Skeletal muscle tissue (tissue), 4 donors: ENCODE results near the gene ZBTB7C. TPM values are rescaled to one million over a fixed set of nuclear protein-coding genes. Genes with fewer than 3 reads are reported as not detected.

Experiments
- H3K27ac ChIP-seq: one replicate; pipeline ENCODE4 v1.7.0; 2013; ENCODE audit warnings: mild to moderate bottlenecking, low read depth, low read length, inconsistent platforms
- H3K27me3 ChIP-seq, 3 donors: one replicate each; pipeline ENCODE4 v1.7.0; 2013; ENCODE audit warnings: low read length in 3 of 3; ENCODE audit not compliant: control insufficient read depth in 3 of 3, insufficient read depth in 3 of 3
- H3K36me3 ChIP-seq, 3 donors: one replicate each; pipeline ENCODE4 v1.7.0; 2013; ENCODE audit warnings: low read length in 3 of 3; ENCODE audit not compliant: control insufficient read depth in 3 of 3, insufficient read depth in 3 of 3
- H3K4me1 ChIP-seq, 3 donors: one replicate each; pipeline ENCODE4 v1.7.0; 2013; ENCODE audit warnings: low read length in 3 of 3, mild to moderate bottlenecking in 3 of 3; ENCODE audit not compliant: control insufficient read depth in 3 of 3, insufficient read depth in 3 of 3
- H3K4me3 ChIP-seq, 3 donors: one replicate each; pipeline ENCODE4 v1.7.0; 2013; ENCODE audit warnings: low read length in 3 of 3
- H3K9ac ChIP-seq, 3 donors: one replicate each; pipeline ENCODE4 v1.7.0; 2013; ENCODE audit warnings: low read length in 3 of 3, mild to moderate bottlenecking in 3 of 3, moderate library complexity in 2 of 3, low read depth in 1 of 3
- H3K9me3 ChIP-seq, 3 donors: one replicate each; pipeline ENCODE4 v1.7.0; 2013; ENCODE audit warnings: low read length in 3 of 3; ENCODE audit not compliant: control insufficient read depth in 3 of 3
- total RNA-seq: library from RNA; depleted of rRNA; stranded (reverse); fragments of >200 nt; gene quantifications from one replicate; pipeline ENCODE4 v1.2.3, GENCODE V29; 2014
- donor health status: Osteomylitis.

ZBTB7C gene
- total RNA-seq, 1 donor from 2014 or later, result 2.6 TPM

DNA sequence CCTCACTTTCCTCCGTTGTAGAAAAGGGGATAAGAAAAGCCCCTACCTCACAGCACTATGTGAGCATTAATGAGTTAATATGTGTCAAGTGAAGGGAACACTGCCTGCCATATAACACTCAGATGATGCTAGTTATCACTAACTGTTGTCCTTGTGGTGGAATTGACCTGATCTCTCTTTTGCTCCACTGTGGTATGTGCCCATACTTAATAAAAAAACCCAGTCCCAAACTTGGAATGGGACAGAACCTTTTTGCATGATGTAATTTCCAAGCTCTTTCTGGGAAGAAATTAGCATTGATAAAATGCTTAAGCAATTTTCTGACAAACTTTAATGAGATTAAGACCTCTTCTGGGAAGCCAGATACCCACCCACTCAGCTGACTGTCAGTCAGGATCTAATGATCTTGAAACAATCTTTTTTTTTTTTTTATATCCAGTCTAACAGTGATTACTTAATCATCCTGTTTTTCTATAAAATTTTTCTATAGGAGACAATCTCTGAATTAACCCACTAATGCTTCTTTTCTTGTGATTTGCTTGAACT lies 158.7 kb downstream of the ZBTB7C start:
- H3K4me1 ChIP-seq, result peaks cover 0 to 2% (median 0%) of the 10 kb centered on the region in 3 donors
- no peak overlapping the region for H3K27ac ChIP-seq
- no peaks in the 10 kb centered on the region for H3K9me3 ChIP-seq
- H3K4me3 ChIP-seq, result no peak overlapping the region
- H3K9ac ChIP-seq, result no peak overlapping the region
- no peaks in the 10 kb centered on the region for H3K27me3 ChIP-seq
- H3K36me3 ChIP-seq, result no peaks in the 10 kb centered on the region

DNA sequence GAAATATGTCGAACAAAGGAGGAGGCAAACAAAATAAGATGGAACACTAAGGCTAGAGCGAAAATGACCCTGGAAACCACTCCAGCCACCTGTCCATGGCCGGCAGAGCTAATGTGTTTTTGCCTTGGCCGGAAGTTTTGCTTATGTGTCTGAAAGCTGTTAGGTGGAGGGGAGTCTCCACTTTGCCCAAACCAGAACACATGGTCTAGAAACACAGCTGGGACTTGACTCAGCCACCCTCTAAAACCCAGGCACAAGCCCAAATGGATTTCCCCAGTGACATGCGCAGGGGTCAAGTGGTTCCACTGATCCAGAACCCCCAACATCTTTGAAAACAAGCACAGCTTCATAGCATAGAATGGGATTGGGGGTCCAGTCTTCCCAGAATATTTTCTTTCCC lies 159.3 kb downstream of the ZBTB7C start:
- H3K9me3 ChIP-seq, result no peaks in the 10 kb centered on the region
- no peaks in the 10 kb centered on the region for H3K36me3 ChIP-seq
- no peaks in the 10 kb centered on the region for H3K27me3 ChIP-seq
- H3K4me1 ChIP-seq, result peaks cover 0 to 2% (median 0%) of the 10 kb centered on the region in 3 donors
- H3K4me3 ChIP-seq, result no peak overlapping the region
- H3K27ac ChIP-seq, result no peak overlapping the region
- no peak overlapping the region for H3K9ac ChIP-seq

DNA sequence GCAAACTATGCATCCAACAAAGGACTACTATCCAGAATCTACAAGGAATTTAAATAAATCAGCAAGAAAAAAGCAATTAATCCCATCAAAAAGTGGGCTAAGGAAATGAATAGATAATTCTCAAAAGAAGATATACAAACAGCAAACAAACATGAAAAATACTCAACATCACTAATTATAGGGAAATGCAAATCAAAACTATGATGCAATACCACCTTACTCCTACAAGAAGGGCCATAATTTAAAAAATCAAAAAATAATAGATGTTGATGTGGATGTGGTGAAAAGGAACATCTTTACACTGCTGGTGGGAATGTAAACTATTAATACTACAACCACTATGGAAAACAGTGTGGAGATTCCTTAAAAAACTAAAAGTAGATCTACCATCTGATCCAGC lies 164.7 kb downstream of the ZBTB7C start:
- Histone ChIP-seq H3K36me3 (no peaks in the 10 kb centered on the region), H3K27ac (no peak overlapping the region)

DNA sequence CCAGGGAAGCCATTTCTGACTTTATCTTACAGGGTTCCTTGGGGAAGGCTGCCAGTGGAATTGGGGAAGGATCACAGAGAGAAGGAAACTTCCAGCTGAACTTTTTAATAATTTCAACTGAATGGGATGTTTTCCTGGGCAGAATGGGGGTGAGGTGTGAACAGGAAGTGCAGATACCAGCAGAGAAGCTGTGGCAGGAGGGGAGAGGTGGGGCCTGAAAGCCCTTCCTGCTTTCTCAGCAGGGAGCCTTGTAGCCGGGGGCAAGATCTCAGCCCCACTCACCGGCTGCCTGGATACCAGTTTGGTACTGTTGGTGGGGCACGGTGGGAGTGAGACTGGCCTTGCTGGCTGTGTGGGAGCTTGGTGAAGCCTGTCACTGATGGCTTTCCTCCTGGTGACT lies 170.5 kb downstream of the ZBTB7C start:
- H3K9ac ChIP-seq, result no peak overlapping the region
- no peaks in the 10 kb centered on the region for H3K27me3 ChIP-seq
- no peaks in the 10 kb centered on the region for H3K36me3 ChIP-seq
- no peaks in the 10 kb centered on the region for H3K4me1 ChIP-seq
- H3K9me3 ChIP-seq, result peaks cover 0 to 2% (median 0%) of the 10 kb centered on the region in 3 donors
- H3K4me3 ChIP-seq, result no peak overlapping the region
- no peak overlapping the region for H3K27ac ChIP-seq

More for the DNA sequence above, 164.7 kb downstream of the ZBTB7C start:
- H3K27me3 ChIP-seq, result no peaks in the 10 kb centered on the region
- no peak overlapping the region for H3K9ac ChIP-seq
- H3K4me1 ChIP-seq, result no peaks in the 10 kb centered on the region
- H3K9me3 ChIP-seq, result peaks cover 0 to 2% (median 0%) of the 10 kb centered on the region in 3 donors
- no peak overlapping the region for H3K4me3 ChIP-seq

DNA sequence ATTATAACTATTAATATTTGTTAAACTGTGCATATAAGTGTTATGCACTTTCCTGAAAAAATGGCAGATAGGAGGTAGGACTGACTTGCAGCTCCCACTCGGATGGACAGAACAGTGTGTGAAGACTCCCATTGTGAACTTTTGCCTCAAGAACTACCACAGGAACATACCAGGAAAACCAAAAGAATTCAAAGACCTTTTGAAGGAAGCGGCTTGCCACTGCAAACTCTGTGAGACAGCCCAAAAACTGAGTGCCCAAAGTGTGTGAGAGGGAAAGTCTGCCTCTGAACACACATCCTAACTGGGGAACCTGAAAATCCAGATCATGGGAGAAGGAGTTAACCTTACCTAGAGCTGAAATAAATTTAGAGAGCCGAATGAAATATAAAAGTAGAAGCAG lies 171.0 kb downstream of the ZBTB7C start:
- no peaks in the 10 kb centered on the region for H3K36me3 ChIP-seq
- peaks cover 0 to 2% (median 0%) of the 10 kb centered on the region in 3 donors for H3K9me3 ChIP-seq
- no peak overlapping the region for H3K27ac ChIP-seq
- H3K9ac ChIP-seq, result no peak overlapping the region
- no peaks in the 10 kb centered on the region for H3K27me3 ChIP-seq
- no peaks in the 10 kb centered on the region for H3K4me1 ChIP-seq
- no peak overlapping the region for H3K4me3 ChIP-seq

DNA sequence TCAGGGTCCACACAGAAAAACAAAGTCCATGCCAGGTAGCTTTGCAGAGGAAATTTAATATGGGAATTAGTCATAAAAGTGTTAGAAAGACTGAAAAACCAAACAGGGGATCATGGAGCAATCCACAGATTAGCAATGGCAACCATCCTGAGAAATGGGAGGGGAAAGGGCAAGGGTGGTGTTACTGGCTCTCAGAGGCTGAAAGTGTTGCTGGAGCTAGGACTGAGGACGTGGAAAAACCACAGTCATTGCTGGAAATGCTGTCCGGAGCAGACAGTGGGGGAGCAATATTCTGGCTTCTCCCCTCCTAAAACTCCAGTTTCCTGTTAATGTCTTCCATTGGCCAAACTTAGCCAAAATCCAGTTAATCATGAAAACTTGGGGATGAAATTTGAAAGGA lies 172.4 kb downstream of the ZBTB7C start:
- no peak overlapping the region for H3K4me3 ChIP-seq
- H3K27ac ChIP-seq, result no peak overlapping the region
- peaks cover 0 to 2% (median 0%) of the 10 kb centered on the region in 3 donors for H3K9me3 ChIP-seq
- no peaks in the 10 kb centered on the region for H3K4me1 ChIP-seq
- no peaks in the 10 kb centered on the region for H3K36me3 ChIP-seq
- H3K27me3 ChIP-seq, result no peaks in the 10 kb centered on the region
- H3K9ac ChIP-seq, result no peak overlapping the region

DNA sequence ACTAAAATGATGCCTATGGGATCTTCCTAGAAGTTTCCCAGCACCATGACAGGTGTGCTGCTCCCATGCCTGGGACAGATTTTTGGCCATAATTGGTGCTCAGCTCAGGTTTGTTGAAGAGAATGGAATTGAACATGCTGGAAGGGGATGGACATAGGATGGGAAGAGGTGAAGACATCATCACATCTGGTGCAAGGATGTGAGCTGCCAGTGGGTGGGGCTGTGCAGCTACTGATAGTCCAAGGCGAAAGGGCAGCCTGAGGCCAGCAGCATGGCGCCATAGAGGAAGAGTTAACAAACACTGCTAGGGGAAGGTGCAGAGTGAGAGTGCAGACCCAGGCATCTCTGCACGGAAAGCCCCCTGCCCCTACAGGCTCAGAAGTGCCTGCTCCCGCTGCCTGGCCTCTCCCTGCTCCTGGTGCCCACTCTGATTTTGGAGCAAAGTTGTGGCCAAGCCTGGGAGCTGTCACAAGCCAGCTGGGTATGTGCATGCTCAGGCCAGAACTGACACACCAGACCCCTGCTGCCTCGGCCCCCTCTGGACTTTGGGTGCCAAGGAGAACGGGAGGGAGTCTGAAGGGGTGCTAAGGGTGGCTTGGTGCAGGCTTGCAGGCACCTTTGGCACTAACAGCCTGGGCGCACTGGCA lies 178.6 kb downstream of the ZBTB7C start:
- Histone ChIP-seq H3K27me3 (peaks cover 0 to 4% (median 0%) of the 10 kb centered on the region in 3 donors), H3K9me3 (no peaks in the 10 kb centered on the region), H3K36me3 (no peaks in the 10 kb centered on the region), H3K9ac (no peak overlapping the region), H3K4me1 (peaks cover 7 to 22% (median 13%) of the 10 kb centered on the region in 3 donors), H3K27ac (no peak overlapping the region), H3K4me3 (no peak overlapping the region)

DNA sequence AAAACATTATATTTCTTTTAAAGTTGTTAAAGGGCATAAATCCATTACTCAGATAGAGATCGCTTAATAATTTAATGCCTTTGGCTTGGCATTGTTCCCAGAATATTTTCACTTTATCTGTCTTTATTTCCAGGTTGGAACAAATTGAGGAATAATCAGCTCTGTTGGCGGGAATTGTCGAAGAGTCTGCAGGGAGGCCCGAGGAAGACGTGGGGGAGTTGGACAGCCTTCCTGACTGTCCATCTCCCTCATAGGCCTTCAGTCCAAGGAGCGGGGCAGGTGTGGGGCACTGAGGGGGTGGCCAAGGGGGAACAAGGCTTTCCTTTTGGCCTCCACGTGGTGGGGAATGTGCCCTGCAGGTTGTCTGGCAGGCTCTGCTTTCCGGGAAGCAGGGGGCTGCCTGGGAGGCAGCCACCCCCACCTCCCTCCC lies 179.6 kb downstream of the ZBTB7C start:
- Histone ChIP-seq H3K4me3 (no peak overlapping the region), H3K9ac (no peak overlapping the region), H3K27ac (no peak overlapping the region), H3K27me3 (peaks cover 0 to 4% (median 0%) of the 10 kb centered on the region in 3 donors), H3K9me3 (no peaks in the 10 kb centered on the region), H3K4me1 (peaks cover 8 to 22% (median 13%) of the 10 kb centered on the region in 3 donors), H3K36me3 (no peaks in the 10 kb centered on the region)

DNA sequence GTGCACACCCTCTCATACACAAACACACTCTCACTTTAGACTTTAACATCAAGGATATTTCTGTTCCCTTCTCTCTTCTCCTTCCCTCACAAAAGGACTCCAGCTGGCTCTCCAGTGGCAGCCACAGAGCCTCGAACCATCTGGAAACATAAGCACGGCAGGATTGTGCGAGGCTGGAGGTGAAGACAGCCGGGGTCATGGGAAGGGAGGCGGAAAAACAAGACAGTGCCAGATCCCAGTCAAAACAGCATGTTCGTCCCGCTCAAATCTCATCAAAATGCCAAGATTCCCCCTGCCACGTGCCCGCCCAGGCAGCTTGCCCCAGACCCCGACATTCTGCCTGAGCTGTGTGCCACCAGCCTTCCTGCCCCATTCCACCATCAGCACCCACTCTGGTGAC lies 180.3 kb downstream of the ZBTB7C start:
- Histone ChIP-seq H3K36me3 (no peaks in the 10 kb centered on the region), H3K4me1 (peaks cover 8 to 22% (median 13%) of the 10 kb centered on the region in 3 donors), H3K27ac (no peak overlapping the region), H3K4me3 (no peak overlapping the region), H3K9me3 (no peaks in the 10 kb centered on the region), H3K27me3 (peaks cover 0 to 4% (median 0%) of the 10 kb centered on the region in 3 donors), H3K9ac (no peak overlapping the region)

DNA sequence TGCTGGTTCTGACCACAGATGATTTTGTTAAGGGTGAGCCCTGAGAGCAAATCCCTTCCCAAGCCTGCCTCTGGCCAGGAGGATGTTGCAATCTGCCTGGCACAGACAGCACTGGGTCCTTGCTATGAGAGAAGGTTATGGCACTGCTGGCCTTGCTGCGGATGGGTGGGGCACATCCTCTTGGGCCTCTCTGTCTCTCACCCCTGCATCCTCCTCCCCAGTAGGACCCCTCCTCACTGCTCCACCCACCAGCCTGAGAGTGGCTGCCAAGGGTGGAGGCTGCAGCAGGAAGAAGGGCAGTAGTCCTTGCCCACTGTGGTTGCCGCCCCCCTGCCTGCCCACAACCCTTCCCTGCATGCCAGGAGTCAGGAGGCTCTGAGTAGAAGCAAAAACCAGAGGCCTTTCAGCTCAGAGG lies 180.9 kb downstream of the ZBTB7C start:
- Histone ChIP-seq H3K4me1 (peaks cover 8 to 22% (median 13%) of the 10 kb centered on the region in 3 donors), H3K4me3 (no peak overlapping the region), H3K27ac (no peak overlapping the region), H3K36me3 (no peaks in the 10 kb centered on the region), H3K27me3 (peaks cover 0 to 4% (median 0%) of the 10 kb centered on the region in 3 donors), H3K9ac (no peak overlapping the region), H3K9me3 (no peaks in the 10 kb centered on the region)
